Measurements from ENCODE around the gene GNL2.

GRCh38 chr1:37557402-37557801 is 38.3 kb downstream of the GNL2 start:
- TF ChIP-seq NR1H2 (CRISPR knock-in tag; IDR thresholded peaks at IDR 0.05) (no peak), ZNF316 (IDR thresholded peaks at IDR 0.05) (no peak)
